Measurements from ENCODE around the gene INO80C. TPM values are rescaled to one million over a fixed set of nuclear protein-coding genes. Genes with fewer than 3 reads are reported as not detected.
A peak's percentile ranks its signal among the peaks of the same experiment; 100 is the strongest.

Gene INO80C
- polyA plus RNA-seq, 1 donor (not counting 4 experiments of a cell fraction or from before 2014, with no cell fraction given): 54.7 TPM

DNA sequence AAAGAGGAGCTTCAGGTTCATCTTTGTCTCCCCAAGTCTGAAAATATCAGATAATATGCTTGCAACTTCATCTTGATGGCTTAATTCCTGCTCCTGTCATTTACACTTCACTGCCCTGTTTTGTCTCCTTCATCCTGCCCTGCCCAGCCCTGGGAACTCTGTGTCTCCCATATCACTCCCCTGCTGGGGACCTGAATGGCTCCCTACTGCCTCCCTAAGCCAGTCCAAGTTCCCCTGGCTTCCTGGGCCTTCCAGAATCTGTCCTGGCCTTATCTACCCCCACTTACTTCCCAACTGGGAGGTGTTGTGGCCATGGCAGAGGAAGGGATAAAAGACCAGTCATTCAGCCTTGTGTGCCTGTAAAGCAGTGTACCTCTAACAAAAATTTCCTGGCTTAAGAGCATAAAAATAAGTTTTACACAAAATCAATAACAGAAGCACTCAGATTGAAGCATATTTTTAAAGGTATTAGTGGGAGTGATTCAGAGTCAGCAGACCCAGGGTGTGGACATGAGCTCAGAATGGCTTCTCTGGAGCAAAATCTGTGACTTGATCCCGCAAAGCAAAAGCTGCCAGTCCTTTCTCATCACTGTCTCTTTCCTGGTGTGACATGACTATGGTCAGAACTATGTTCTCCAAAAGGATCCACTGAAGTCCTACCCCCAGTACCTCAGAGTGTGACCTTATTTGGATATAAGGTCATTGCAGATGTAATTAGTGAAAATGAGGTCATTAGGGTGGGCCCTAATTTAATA, 59.1 kb downstream of the INO80C start:
- Histone ChIP-seq H3K36me3 (ENCODE audit: control insufficient read depth in 2 of 2, extremely low read depth in 1 of 2, insufficient read depth in 2 of 2, low read length in 2 of 2) (no peaks in the 10 kb centered on the region), H3K9me3 (ENCODE audit: control insufficient read depth, low read depth, low read length) (no peaks in the 10 kb centered on the region), H3K9ac (ENCODE audit: control insufficient read depth, extremely low read depth, insufficient read depth, low read length) (no peak overlapping the region), H3K27ac (ENCODE audit: control insufficient read depth, insufficient read depth, low read length) (no peak overlapping the region), H2AFZ (ENCODE audit: control insufficient read depth, low read length) (peak overlapping the region; percentile 27), H4K20me1 (ENCODE audit: control insufficient read depth, extremely low read depth, insufficient read depth, low read length) (no peaks in the 10 kb centered on the region), H3K4me2 (ENCODE audit: control insufficient read depth, extremely low read depth, insufficient read depth, low read depth, low read length) (no peak overlapping the region), H3K4me3 (ENCODE audit: control insufficient read depth in 2 of 3, extremely low read depth in 1 of 3, insufficient read depth in 2 of 3, low read depth in 1 of 3, low read length in 3 of 3) (no peak overlapping the region), H3K9me1 (ENCODE audit: control insufficient read depth, extremely low read depth, insufficient read depth, low read length) (no peaks in the 10 kb centered on the region), H3K79me2 (ENCODE audit: control insufficient read depth, insufficient read depth, low read length) (no peaks in the 10 kb centered on the region), H3K27me3 (ENCODE audit: control insufficient read depth, extremely low read depth, insufficient read depth, low read length) (no peaks in the 10 kb centered on the region), H3K4me1 (ENCODE audit: control insufficient read depth, extremely low read depth, insufficient read depth, low read length) (peaks cover 37% of the 10 kb centered on the region)
- dilution Hi-C loops (cut with MboI; ENCODE audit: extremely low pct_ligation_motif_present, low sequenced_read_pairs): no loop called here
- no peak for DNase-seq (ENCODE audit: low read depth, low spot score)
- FAIRE-seq: no peak
- TF ChIP-seq EZH2 (IDR thresholded peaks at IDR 0.05; ENCODE audit: low read length): no peak
- TF ChIP-seq, protein P1, sequence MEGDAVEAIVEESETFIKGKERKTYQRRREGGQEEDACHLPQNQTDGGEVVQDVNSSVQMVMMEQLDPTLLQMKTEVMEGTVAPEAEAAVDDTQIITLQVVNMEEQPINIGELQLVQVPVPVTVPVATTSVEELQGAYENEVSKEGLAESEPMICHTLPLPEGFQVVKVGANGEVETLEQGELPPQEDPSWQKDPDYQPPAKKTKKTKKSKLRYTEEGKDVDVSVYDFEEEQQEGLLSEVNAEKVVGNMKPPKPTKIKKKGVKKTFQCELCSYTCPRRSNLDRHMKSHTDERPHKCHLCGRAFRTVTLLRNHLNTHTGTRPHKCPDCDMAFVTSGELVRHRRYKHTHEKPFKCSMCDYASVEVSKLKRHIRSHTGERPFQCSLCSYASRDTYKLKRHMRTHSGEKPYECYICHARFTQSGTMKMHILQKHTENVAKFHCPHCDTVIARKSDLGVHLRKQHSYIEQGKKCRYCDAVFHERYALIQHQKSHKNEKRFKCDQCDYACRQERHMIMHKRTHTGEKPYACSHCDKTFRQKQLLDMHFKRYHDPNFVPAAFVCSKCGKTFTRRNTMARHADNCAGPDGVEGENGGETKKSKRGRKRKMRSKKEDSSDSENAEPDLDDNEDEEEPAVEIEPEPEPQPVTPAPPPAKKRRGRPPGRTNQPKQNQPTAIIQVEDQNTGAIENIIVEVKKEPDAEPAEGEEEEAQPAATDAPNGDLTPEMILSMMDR (optimal IDR thresholded peaks at IDR 0.05 in 1 of 3, IDR thresholded peaks at IDR 0.05 in 1 of 3, conservative IDR thresholded peaks at IDR 0.05 in 1 of 3; ENCODE audit: extremely low read depth in 1 of 3, insufficient read depth in 2 of 3, low read length in 3 of 3): no peak

DNA sequence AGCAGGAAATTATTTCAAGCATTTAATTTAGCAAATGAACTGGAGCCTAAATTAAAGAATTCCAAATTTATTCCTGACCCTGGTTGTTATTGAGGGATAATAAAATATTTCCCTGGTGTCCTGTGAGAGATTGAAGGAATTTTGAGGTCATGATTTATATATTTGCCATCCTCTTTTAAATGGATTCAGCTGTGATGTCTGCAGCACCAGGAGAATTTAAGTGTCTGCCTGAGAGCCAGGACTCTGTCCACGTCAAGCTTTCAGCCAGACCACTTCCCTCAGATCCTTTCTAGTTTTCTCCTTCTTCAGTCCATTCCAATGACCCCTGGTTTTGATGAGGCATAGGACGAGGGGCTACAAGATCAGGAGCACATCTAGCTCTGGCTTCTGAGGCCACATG, 59.9 kb downstream of the INO80C start:
- no peaks in the 10 kb centered on the region for H3K9me3 ChIP-seq (ENCODE audit: control insufficient read depth, low read depth, low read length)
- H3K9me1 ChIP-seq (ENCODE audit: control insufficient read depth, extremely low read depth, insufficient read depth, low read length): no peaks in the 10 kb centered on the region
- no peak for FAIRE-seq
- peaks cover 30% of the 10 kb centered on the region for H3K4me1 ChIP-seq (ENCODE audit: control insufficient read depth, extremely low read depth, insufficient read depth, low read length)
- no peak overlapping the region for H3K9ac ChIP-seq (ENCODE audit: control insufficient read depth, extremely low read depth, insufficient read depth, low read length)
- H3K4me3 ChIP-seq (ENCODE audit: control insufficient read depth in 2 of 3, extremely low read depth in 1 of 3, insufficient read depth in 2 of 3, low read depth in 1 of 3, low read length in 3 of 3): no peak overlapping the region
- H3K4me2 ChIP-seq (ENCODE audit: control insufficient read depth, extremely low read depth, insufficient read depth, low read depth, low read length): no peak overlapping the region
- H3K27me3 ChIP-seq (ENCODE audit: control insufficient read depth, extremely low read depth, insufficient read depth, low read length): no peaks in the 10 kb centered on the region
- H2AFZ ChIP-seq (ENCODE audit: control insufficient read depth, low read length): no peak overlapping the region
- H3K27ac ChIP-seq (ENCODE audit: control insufficient read depth, insufficient read depth, low read length): no peak overlapping the region
- dilution Hi-C loops (cut with MboI; ENCODE audit: extremely low pct_ligation_motif_present, low sequenced_read_pairs): no loop called here
- no peaks in the 10 kb centered on the region for H3K36me3 ChIP-seq (ENCODE audit: control insufficient read depth in 2 of 2, extremely low read depth in 1 of 2, insufficient read depth in 2 of 2, low read length in 2 of 2)
- DNase-seq (ENCODE audit: low read depth, low spot score): no peak
- TF ChIP-seq, protein P1 (optimal IDR thresholded peaks at IDR 0.05 in 1 of 3, IDR thresholded peaks at IDR 0.05 in 1 of 3, conservative IDR thresholded peaks at IDR 0.05 in 1 of 3; ENCODE audit: extremely low read depth in 1 of 3, insufficient read depth in 2 of 3, low read length in 3 of 3): no peak
- no peak for TF ChIP-seq EZH2 (IDR thresholded peaks at IDR 0.05; ENCODE audit: low read length)
- no peaks in the 10 kb centered on the region for H4K20me1 ChIP-seq (ENCODE audit: control insufficient read depth, extremely low read depth, insufficient read depth, low read length)
- H3K79me2 ChIP-seq (ENCODE audit: control insufficient read depth, insufficient read depth, low read length): no peaks in the 10 kb centered on the region
